Type B pancreatic cell (in vitro differentiated cells): ENCODE measurements around the gene WDR38. TPM values are rescaled to one million over a fixed set of nuclear protein-coding genes. Genes with fewer than 3 reads are reported as not detected.

Source experiments
- DNase-seq: peaks from one replicate; pipeline ENCODE4 v3.0.0; 2021; ENCODE audit warnings: mixed read lengths; ENCODE audit not compliant: unreplicated experiment; ENCODE audit errors: extremely low spot score
- H3K27ac Mint-ChIP-seq: 2 replicates; pipeline ENCODE4 v1.8.0; 2021; ENCODE audit warnings: mild to moderate bottlenecking, mixed read lengths
- H3K27me3 Mint-ChIP-seq: 2 replicates; pipeline ENCODE4 v1.8.0; 2021; ENCODE audit warnings: mixed read lengths
- H3K36me3 Mint-ChIP-seq: 2 replicates; pipeline ENCODE4 v1.8.0; 2021; ENCODE audit warnings: mixed read lengths
- H3K4me1 Mint-ChIP-seq: one replicate; pipeline ENCODE4 v1.8.0; 2021; ENCODE audit warnings: mixed read lengths; ENCODE audit not compliant: unreplicated experiment
- H3K4me3 Mint-ChIP-seq: 2 replicates; pipeline ENCODE4 v1.8.0; 2021; ENCODE audit warnings: mild to moderate bottlenecking, mixed read lengths
- H3K9me3 Mint-ChIP-seq: 2 replicates; pipeline ENCODE4 v1.8.0; 2021; ENCODE audit warnings: mixed read lengths
- total RNA-seq: library from RNA; stranded (reverse); gene quantifications from 2 replicates; pipeline ENCODE4 v1.2.1, GENCODE V29; 2021; ENCODE audit warnings: low replicate concordance
- TF ChIP-seq, protein P1 (sequence below): fragments of 200-600 bp; sonication (generic); conservative IDR thresholded peaks from 2 replicates; pipeline ENCODE4 v1.5.0; 2021; ENCODE audit warnings: antibody characterized with exemption, mild to moderate bottlenecking

WDR38 gene
- total RNA-seq, 1 donor from 2014 or later, result 0.75 TPM

DNA sequence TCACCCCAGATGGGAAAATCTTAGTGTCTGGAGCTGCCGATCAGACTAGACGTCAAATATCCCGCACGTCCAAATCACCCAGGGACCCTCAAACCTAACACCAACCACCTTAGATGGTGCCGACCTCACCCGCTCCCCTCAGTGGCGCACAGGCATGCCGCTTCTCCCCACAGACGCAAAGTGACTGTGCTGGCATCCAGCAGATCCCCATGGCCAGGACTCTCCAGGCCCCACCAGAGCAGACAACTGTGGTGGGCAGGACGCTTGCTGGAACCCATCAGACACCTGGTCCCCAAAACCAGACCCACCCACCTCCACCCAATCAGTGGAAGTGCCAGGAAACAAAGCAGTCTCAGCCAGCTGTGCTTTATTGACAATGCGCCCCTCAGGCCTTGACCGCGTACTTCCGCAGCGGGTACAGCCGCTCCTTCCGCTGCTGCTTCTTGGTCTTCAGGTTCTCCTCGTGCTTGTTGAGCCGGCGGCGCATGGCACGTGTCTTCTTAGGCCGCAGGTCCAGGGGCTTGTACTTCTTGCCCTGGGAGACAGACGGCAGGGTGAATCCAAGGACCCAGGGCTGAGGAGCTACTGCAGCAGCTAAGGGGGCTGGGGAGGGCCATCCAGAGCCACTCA is 4.4 kb downstream of the WDR38 start:
- TF ChIP-seq, protein P1, sequence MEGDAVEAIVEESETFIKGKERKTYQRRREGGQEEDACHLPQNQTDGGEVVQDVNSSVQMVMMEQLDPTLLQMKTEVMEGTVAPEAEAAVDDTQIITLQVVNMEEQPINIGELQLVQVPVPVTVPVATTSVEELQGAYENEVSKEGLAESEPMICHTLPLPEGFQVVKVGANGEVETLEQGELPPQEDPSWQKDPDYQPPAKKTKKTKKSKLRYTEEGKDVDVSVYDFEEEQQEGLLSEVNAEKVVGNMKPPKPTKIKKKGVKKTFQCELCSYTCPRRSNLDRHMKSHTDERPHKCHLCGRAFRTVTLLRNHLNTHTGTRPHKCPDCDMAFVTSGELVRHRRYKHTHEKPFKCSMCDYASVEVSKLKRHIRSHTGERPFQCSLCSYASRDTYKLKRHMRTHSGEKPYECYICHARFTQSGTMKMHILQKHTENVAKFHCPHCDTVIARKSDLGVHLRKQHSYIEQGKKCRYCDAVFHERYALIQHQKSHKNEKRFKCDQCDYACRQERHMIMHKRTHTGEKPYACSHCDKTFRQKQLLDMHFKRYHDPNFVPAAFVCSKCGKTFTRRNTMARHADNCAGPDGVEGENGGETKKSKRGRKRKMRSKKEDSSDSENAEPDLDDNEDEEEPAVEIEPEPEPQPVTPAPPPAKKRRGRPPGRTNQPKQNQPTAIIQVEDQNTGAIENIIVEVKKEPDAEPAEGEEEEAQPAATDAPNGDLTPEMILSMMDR, result no peak
- no peaks in the 10 kb centered on the region for H3K9me3 Mint-ChIP-seq
- H3K27ac Mint-ChIP-seq, result peak overlapping the region; percentile 11
- H3K4me3 Mint-ChIP-seq, result peak overlapping the region; percentile 34
- no peak for DNase-seq
- peaks cover 9% of the 10 kb centered on the region for H3K36me3 Mint-ChIP-seq
- H3K4me1 Mint-ChIP-seq, result peaks cover 15% of the 10 kb centered on the region
- H3K27me3 Mint-ChIP-seq, result peaks cover 2% of the 10 kb centered on the region

DNA sequence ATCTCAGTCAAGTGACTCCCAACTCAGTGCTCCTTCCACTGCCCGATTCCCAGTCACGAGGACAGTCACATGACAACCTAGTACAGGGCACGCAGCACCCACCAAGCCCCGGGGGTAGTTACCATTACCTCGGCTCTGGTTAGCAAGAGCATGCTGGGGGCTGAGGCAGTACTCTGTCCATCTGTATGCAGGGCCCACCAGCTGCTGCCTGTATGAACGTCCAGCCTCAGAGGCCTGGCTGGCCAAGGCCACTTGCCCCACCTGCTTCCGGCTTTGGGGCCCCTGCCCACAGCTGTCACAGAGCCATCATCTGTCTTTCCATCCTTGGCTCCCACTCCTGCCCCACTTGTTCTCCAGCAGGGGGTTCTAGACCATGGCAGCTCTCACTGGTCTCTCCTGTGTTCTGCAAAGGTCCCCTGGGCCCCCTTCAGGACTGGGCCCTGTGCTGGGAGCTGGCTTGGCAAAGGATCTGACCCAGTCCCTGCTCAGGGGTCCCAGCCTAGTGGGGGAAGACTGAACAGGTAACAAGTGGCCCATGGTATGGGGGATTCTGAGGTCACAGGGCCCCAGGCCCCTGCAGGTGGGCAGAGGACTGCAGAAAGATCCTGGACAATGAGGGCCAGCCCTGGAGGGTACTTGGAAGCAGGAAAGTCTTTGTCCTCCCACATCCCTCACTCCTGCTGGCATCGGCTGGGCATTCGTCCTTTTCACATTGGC is 5.2 kb downstream of the WDR38 start:
- Mint-ChIP-seq H3K9me3 (no peaks in the 10 kb centered on the region), H3K4me3 (peak overlapping the region; percentile 28), H3K27me3 (no peaks in the 10 kb centered on the region), H3K36me3 (peaks cover 9% of the 10 kb centered on the region), H3K27ac (no peak overlapping the region), H3K4me1 (peaks cover 15% of the 10 kb centered on the region)
- DNase-seq, result no peak
- TF ChIP-seq, protein P1, result no peak

DNA sequence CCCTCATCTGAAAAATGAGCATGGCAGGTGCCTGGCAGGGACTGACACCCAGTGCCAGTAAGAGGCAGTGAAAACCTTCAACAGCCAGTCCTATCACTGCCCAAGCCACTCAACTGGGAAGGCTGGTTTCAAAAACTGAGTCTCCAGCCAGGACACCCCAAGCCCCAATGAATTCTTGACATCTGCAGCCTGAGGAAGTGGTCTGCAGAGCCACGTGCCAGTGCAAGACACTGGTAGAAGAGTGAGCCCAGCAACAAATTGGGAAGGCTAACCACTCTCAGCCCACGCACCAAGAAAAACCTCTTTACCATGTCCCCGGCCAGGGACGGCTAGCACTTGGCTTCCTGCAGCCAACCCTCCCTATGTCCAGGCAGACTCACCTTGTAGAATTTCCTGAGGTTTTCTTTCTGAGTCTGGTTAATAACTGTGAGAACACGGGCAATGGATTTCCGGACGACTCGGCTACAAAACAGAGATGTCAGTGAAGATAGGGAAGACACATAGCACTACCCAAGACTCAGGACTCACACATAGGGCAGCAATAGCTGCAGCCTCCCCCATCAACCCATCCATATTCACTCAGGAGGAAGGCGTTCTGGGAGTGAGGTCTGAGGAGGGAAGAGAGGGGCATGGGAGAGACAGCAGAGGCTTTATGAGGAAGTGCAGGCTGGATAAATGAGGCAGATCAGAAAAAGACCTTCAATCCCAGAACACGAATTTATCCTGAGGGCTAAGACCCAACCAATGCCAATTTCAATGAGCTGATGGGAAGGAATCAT is 6.7 kb downstream of the WDR38 start:
- Mint-ChIP-seq H3K27me3 (no peaks in the 10 kb centered on the region), H3K27ac (peak overlapping the region; percentile 54)
- no peak for DNase-seq

DNA sequence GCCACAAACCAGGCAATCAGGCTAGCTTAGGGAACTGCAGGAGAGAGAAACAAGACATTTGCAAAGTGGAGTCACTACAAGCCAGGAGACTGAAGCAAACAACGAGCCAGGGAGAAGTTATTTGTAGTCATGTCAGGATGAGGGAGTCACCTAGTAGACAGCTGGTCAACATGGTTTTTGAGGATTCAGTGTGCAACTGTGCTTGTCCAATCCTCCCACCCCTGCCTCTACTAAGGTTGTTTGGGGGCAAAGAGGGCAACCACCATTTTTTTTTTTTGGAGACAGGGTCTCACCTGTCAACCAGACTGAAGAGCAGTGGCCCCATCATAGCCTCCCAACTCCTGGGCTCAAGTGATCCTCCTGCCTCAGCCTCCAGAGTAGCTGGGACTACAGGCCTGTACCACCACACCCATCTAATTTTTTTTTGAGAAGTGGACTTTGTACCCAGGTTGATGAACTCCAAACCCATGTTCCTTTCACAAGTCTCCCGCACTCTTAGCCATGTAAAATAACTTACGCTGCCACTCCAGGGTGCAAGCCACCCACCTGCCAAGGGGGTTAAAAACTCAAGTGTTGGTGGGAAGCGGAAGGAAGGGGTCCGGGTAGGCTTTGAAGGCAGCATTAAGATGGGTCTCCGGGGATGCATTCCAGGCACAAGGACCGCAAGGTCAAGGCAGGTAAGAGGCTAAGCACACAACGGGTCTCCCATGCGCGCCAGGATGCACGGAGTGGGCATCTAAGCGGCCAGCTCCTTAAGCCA is 7.5 kb downstream of the WDR38 start:
- Mint-ChIP-seq H3K9me3 (no peaks in the 10 kb centered on the region), H3K4me1 (peaks cover 16% of the 10 kb centered on the region), H3K36me3 (peaks cover 9% of the 10 kb centered on the region), H3K27me3 (no peaks in the 10 kb centered on the region), H3K27ac (peak overlapping the region; percentile 98), H3K4me3 (peak overlapping the region; percentile 95)
- TF ChIP-seq, protein P1, result no peak
- DNase-seq, result no peak

More for the DNA sequence above, 6.7 kb downstream of the WDR38 start:
- H3K36me3 Mint-ChIP-seq, result peaks cover 9% of the 10 kb centered on the region
- peaks cover 16% of the 10 kb centered on the region for H3K4me1 Mint-ChIP-seq
- H3K4me3 Mint-ChIP-seq, result peak overlapping the region; percentile 95
- TF ChIP-seq, protein P1, result no peak
- no peaks in the 10 kb centered on the region for H3K9me3 Mint-ChIP-seq
